Testis (tissue), 3 donors: ENCODE measurements around the gene TMEM144. TPM values are rescaled to one million over a fixed set of nuclear protein-coding genes. Genes with fewer than 3 reads are reported as not detected.

Experiments
- DNase-seq: peaks from one replicate; pipeline ENCODE4 v3.0.0-alpha.2; 2019
- H3K27ac ChIP-seq, 2 donors: fragments of 200-600 bp; sonication (generic); one replicate each; pipeline ENCODE4 v1.5.1; 2019
- H3K27me3 ChIP-seq: fragments of 200-600 bp; sonication (generic); one replicate; pipeline ENCODE4 v1.5.1; 2019
- H3K36me3 ChIP-seq: fragments of 200-600 bp; sonication (generic); one replicate; pipeline ENCODE4 v1.5.1; 2017; ENCODE audit warnings: low read depth; ENCODE audit errors: missing control alignments
- H3K4me1 ChIP-seq: fragments of 200-600 bp; sonication (generic); one replicate; pipeline ENCODE4 v1.5.1; 2019
- H3K4me3 ChIP-seq, 2 donors: fragments of 200-600 bp; sonication (generic); one replicate each; pipeline ENCODE4 v1.5.1; 2017 to 2019
- H3K9me3 ChIP-seq: fragments of 200-600 bp; sonication (generic); one replicate; pipeline ENCODE4 v1.5.1; 2017
- CTCF ChIP-seq, 3 experiments: fragments of 450-650 bp in 2 of 3; fragments of 200-600 bp in 1 of 3; sonication (generic) in 1 of 3; IDR thresholded peaks; one replicate each; pipeline ENCODE4 v1.5.1; 2016 to 2019; ENCODE audit warnings: antibody characterized with exemption in 3 of 3, mild to moderate bottlenecking in 2 of 3, moderate library complexity in 1 of 3
- POLR2A ChIP-seq: fragments of 450-650 bp; IDR thresholded peaks from one replicate; pipeline ENCODE4 v1.6.1; 2017; ENCODE audit warnings: antibody characterized with exemption, mild to moderate bottlenecking, moderate library complexity
- WGBS, 2 donors: methylation state at CpG; one replicate each; pipeline ENCODE4 v1.1.5; 2018; 5-methylcytosine and 5-hydroxymethylcytosine counted together
- intact Hi-C: fragments of 100-400 bp; cut with DNase I; formaldehyde crosslinking; loops from one replicate; pipeline ENCODE4 v1.15.1; 2023; ENCODE audit warnings: low total_unique reads
- polyA plus RNA-seq: library from polyadenylated mRNA; stranded (reverse); fragments of 350-450 nt; fragmentation: Illumina TruSeq; extraction: RNeasy Lipid Tissue Mini Kit (QIAGEN cat#74804); gene quantifications from one replicate; pipeline ENCODE4 v1.2.3, GENCODE V29; 2014; ENCODE audit warnings: low read depth, low replicate concordance; ENCODE audit not compliant: insufficient read depth
- total RNA-seq, 2 donors: library from RNA; depleted of rRNA; stranded (reverse); fragments of >200 nt; gene quantifications; one replicate each; pipeline ENCODE4 v1.2.3, GENCODE V29; 2016

The TMEM144 gene
- total and polyA plus RNA-seq, 3 donors from 2014 or later: 24.2 to 45.4 (median 44.6) TPM

GRCh38 chr4:158197194-158197776, 13.0 kb upstream of the TMEM144 start:
- DNase-seq: no peak
- Histone ChIP-seq H3K4me3 (no peak overlapping the region), H3K4me1 (no peaks in the 10 kb centered on the region), H3K27me3 (no peaks in the 10 kb centered on the region), H3K36me3 (peaks cover 2% of the 10 kb centered on the region), H3K27ac (no peak overlapping the region), H3K9me3 (no peaks in the 10 kb centered on the region)
- intact Hi-C loops: no loop called here
- 79 to 91% methylated on average over 5 of the region's 5 CpGs for WGBS, 2 donors
- no peak for TF ChIP-seq POLR2A
- TF ChIP-seq CTCF (IDR thresholded peaks at IDR 0.05): no peak

- peaks cover 2% of the 10 kb centered on the region for H3K36me3 ChIP-seq
- no peaks in the 10 kb centered on the region for H3K4me1 ChIP-seq
- no peaks in the 10 kb centered on the region for H3K9me3 ChIP-seq
- intact Hi-C loops: no loop called here
- H3K27me3 ChIP-seq: no peaks in the 10 kb centered on the region
- H3K27ac ChIP-seq: no peak overlapping the region
- no peak for TF ChIP-seq POLR2A
- TF ChIP-seq CTCF (IDR thresholded peaks at IDR 0.05): no peak
- WGBS, 2 donors: 88 to 90% methylated on average over 3 of the region's 3 CpGs
- no peak for DNase-seq
- no peak overlapping the region for H3K4me3 ChIP-seq
Measured at GRCh38 chr4:158200214-158200613, 10.1 kb upstream of the TMEM144 start.

- no peak overlapping the region for H3K4me3 ChIP-seq
- no peak for TF ChIP-seq POLR2A
- no peak for TF ChIP-seq CTCF (IDR thresholded peaks at IDR 0.05)
- peaks cover 2% of the 10 kb centered on the region for H3K36me3 ChIP-seq
- no peak for DNase-seq
- intact Hi-C loops: no loop called here
- H3K27me3 ChIP-seq: no peaks in the 10 kb centered on the region
- H3K9me3 ChIP-seq: no peaks in the 10 kb centered on the region
- H3K27ac ChIP-seq: no peak overlapping the region
- no peaks in the 10 kb centered on the region for H3K4me1 ChIP-seq
- WGBS, 2 donors: 95 to 97% methylated on average over 3 to 4 of the region's 4 CpGs
Measured at GRCh38 chr4:158201322-158201721, 9.0 kb upstream of the TMEM144 start.

- TF ChIP-seq POLR2A (no peak), CTCF (IDR thresholded peaks at IDR 0.05) (no peak)
- Histone ChIP-seq H3K27me3 (no peaks in the 10 kb centered on the region), H3K4me1 (no peaks in the 10 kb centered on the region), H3K27ac (no peak overlapping the region), H3K9me3 (no peaks in the 10 kb centered on the region), H3K36me3 (peaks cover 2% of the 10 kb centered on the region), H3K4me3 (no peak overlapping the region)
- DNase-seq: no peak
- intact Hi-C loops: no loop called here
Measured at GRCh38 chr4:158201876-158202275, 8.4 kb upstream of the TMEM144 start.

- 19 to 45% methylated on average over 1 of the region's 1 CpG for WGBS, 2 donors
- intact Hi-C loops: no loop called here
- no peaks in the 10 kb centered on the region for H3K9me3 ChIP-seq
- no peaks in the 10 kb centered on the region for H3K4me1 ChIP-seq
- no peak overlapping the region for H3K4me3 ChIP-seq
- peaks cover 2% of the 10 kb centered on the region for H3K36me3 ChIP-seq
- TF ChIP-seq CTCF (IDR thresholded peaks at IDR 0.05) (no peak), POLR2A (no peak)
- H3K27ac ChIP-seq: peak overlapping the region in 1 of 2 donors; percentile 10
- H3K27me3 ChIP-seq: no peaks in the 10 kb centered on the region
- DNase-seq: no peak
Measured at GRCh38 chr4:158202481-158202880, 7.8 kb upstream of the TMEM144 start.
